ENCODE results near the gene DNPEP. TPM values are rescaled to one million over a fixed set of nuclear protein-coding genes. Genes with fewer than 3 reads are reported as not detected.
"Not testable (repeated sequence)": the region's sequence is repeated elsewhere in the genome, so short reads cannot be mapped to it uniquely, and the experiment has no call there.

DNPEP gene
- total RNA-seq, 4 donors from 2014 or later, result 35.2 to 88.1 (median 52.6) TPM

DNA sequence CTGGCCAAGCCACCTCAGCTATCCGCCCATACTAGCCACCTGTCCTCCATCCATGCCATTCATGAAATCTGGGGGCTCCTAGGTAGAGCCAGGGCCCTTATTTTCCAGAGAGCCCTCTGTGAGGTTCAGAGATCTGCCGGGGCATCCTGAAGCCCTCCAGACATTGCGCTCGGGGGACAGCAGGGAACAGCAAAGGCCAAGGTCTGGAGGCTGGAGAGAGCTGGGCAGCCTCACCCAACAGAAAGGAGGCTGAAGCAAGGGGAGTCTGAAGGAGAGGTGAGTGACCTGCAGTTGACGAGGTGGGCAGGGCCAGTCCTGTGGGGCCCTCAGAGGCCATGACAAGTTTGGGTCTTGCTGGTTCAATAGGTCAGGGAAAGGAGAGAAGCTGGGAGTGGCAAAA is 21.9 kb upstream of the DNPEP start:
- WGBS, 2 donors, result 91% methylated on average over 5 of the region's 5 CpGs
- DNase-seq (ENCODE audit: low spot score in 2 of 2), result no peak
- TF ChIP-seq EP300 (IDR thresholded peaks at IDR 0.05) (no peak), POLR2A (IDR thresholded peaks at IDR 0.05) (no peak)
- TF ChIP-seq, protein P1, sequence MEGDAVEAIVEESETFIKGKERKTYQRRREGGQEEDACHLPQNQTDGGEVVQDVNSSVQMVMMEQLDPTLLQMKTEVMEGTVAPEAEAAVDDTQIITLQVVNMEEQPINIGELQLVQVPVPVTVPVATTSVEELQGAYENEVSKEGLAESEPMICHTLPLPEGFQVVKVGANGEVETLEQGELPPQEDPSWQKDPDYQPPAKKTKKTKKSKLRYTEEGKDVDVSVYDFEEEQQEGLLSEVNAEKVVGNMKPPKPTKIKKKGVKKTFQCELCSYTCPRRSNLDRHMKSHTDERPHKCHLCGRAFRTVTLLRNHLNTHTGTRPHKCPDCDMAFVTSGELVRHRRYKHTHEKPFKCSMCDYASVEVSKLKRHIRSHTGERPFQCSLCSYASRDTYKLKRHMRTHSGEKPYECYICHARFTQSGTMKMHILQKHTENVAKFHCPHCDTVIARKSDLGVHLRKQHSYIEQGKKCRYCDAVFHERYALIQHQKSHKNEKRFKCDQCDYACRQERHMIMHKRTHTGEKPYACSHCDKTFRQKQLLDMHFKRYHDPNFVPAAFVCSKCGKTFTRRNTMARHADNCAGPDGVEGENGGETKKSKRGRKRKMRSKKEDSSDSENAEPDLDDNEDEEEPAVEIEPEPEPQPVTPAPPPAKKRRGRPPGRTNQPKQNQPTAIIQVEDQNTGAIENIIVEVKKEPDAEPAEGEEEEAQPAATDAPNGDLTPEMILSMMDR (IDR thresholded peaks at IDR 0.05), result no peak
- Histone ChIP-seq H3K4me3 (no peak overlapping the region), H3K36me3 (no peaks in the 10 kb centered on the region), H3K27ac (no peak overlapping the region), H3K9me3 (peaks cover 0 to 18% (median 3%) of the 10 kb centered on the region in 4 donors), H3K27me3 (peaks cover 0 to 28% of the 10 kb centered on the region in 2 donors), H3K4me1 (no peaks in the 10 kb centered on the region)

DNA sequence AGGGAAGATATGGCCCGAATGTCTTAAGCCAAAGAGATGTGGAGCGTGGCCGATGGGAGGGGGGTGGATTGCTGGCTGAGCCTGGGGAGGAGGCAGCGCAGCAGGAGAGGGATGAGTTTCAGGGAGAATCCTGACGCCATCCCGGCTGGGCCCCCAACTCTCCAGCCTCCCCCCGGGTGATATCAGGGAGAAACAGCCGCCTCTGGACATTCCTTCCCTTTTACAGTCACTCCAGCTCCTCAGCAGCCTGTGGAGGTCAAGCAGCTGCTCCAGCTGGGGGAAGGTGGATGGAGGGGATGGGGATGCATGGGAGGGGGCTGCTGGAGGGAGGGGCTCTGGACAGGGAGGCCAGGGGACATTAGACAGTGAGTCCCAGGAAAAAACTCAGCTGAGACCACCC is 20.9 kb upstream of the DNPEP start:
- Histone ChIP-seq H3K4me3 (no peak overlapping the region), H3K27ac (no peak overlapping the region), H3K4me1 (no peaks in the 10 kb centered on the region), H3K36me3 (no peaks in the 10 kb centered on the region), H3K9me3 (peaks cover 0 to 18% (median 3%) of the 10 kb centered on the region in 4 donors), H3K27me3 (peaks cover 0 to 19% of the 10 kb centered on the region in 2 donors)
- TF ChIP-seq EP300 (IDR thresholded peaks at IDR 0.05) (no peak), POLR2A (IDR thresholded peaks at IDR 0.05) (no peak)
- TF ChIP-seq, protein P1 (IDR thresholded peaks at IDR 0.05), result no peak
- DNase-seq (ENCODE audit: low spot score in 2 of 2), result no peak
- 43 to 54% methylated on average over 8 of the region's 8 CpGs for WGBS, 2 donors

DNA sequence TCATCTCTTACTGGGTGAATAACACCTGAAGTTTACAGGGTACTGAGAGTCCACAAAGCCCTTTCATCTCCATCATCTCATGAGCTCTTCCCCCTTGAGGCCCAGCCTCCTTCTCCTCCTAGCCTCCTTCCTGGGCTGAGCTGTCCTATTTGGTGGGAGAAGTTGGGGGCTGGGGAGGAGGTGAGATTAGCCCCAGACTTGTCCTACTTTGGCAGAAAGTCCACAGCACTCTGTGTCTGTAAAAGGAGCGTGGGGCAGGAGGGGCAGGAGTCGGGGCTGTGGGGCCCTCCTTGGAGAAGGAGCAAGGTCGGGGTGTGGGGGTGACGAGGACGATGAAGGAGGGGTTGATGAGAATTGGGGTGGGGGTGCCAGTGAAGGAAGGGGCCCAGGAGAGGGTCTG is 20.5 kb upstream of the DNPEP start:
- H3K9me3 ChIP-seq, result peaks cover 0 to 16% (median 2%) of the 10 kb centered on the region in 4 donors
- TF ChIP-seq, protein P1 (IDR thresholded peaks at IDR 0.05), result no peak
- TF ChIP-seq POLR2A (IDR thresholded peaks at IDR 0.05) (no peak), EP300 (IDR thresholded peaks at IDR 0.05) (no peak)
- DNase-seq (ENCODE audit: low spot score in 2 of 2), result no peak
- 72 to 81% methylated on average over 5 of the region's 5 CpGs for WGBS, 2 donors
- no peak overlapping the region for H3K27ac ChIP-seq
- no peaks in the 10 kb centered on the region for H3K36me3 ChIP-seq
- H3K4me3 ChIP-seq, result no peak overlapping the region
- H3K4me1 ChIP-seq, result no peaks in the 10 kb centered on the region
- peaks cover 0 to 16% of the 10 kb centered on the region in 2 donors for H3K27me3 ChIP-seq

DNA sequence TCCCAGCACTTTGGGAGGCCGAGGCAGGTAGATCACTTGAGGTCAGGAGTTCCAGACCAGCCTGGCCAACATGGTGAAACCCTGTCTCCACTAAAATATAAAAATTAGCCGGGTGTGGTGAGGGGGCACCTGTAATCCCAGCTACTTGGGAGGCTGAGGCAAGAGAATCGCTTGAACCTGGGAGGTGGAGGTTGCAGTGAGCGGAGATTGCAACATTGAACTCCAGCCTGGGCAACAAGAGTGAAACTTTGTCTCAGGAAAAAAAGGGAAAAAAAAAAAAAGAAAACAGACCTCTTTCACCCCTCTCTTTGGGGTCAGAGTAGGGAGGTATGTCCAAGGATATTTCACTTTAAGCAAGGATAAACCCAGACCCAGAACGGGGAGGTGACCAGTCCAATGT is 19.6 kb upstream of the DNPEP start:
- WGBS, 2 donors, result 61 to 71% methylated on average over 5 of the region's 5 CpGs

DNA sequence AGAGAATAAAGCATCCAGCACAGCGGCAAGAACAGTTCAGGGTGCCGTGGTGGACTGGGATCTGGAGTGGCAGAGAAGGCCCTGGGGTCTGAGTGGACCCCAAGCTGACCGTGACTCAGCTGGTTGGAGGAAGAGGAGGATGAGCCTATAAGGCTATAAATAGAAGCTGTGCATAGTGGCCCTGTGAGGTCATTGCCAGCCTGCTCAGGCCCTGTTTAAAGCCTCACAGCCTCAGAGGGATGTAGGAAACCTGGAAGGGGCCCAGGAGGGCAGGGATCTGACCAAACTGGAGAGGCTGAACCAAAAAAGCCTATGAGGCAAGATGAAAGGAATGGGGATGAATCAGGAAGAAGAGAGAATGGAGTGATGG is 19.1 kb upstream of the DNPEP start:
- H3K36me3 ChIP-seq, result no peaks in the 10 kb centered on the region
- TF ChIP-seq EP300 (IDR thresholded peaks at IDR 0.05) (no peak), POLR2A (IDR thresholded peaks at IDR 0.05) (no peak)
- TF ChIP-seq, protein P1 (IDR thresholded peaks at IDR 0.05), result no peak
- 67 to 69% methylated on average over 3 of the region's 3 CpGs for WGBS, 2 donors
- H3K27ac ChIP-seq, result no peak overlapping the region
- DNase-seq (ENCODE audit: low spot score in 2 of 2), result no peak
- H3K27me3 ChIP-seq, result peaks cover 0 to 8% of the 10 kb centered on the region in 2 donors
- no peak overlapping the region for H3K4me3 ChIP-seq
- no peaks in the 10 kb centered on the region for H3K4me1 ChIP-seq
- peaks cover 0 to 4% (median 0%) of the 10 kb centered on the region in 4 donors for H3K9me3 ChIP-seq

More for the DNA sequence above, 19.6 kb upstream of the DNPEP start:
- not testable (repeated sequence) for H3K27me3 ChIP-seq; H3K4me1 ChIP-seq; H3K36me3 ChIP-seq; H3K4me3 ChIP-seq; H3K27ac ChIP-seq; H3K9me3 ChIP-seq; DNase-seq (ENCODE audit: low spot score in 2 of 2)
